ENCODE data around the gene POLR3A. TPM values are rescaled to one million over a fixed set of nuclear protein-coding genes. Genes with fewer than 3 reads are reported as not detected.

POLR3A gene
- total RNA-seq, 1 donor from 2014 or later = 8.2 TPM

- intact Hi-C loops (cut with DNase I) = no loop called here
These were observed 61.7 kb downstream of the POLR3A start for GRCh38 chr10:77967611-77968022.

GRCh38 chr10:77965294-77965693 lies 64.0 kb downstream of the POLR3A start:
- ATAC-seq = no peak

More at GRCh38 chr10:77967611-77968022, 61.7 kb downstream of the POLR3A start:
- ATAC-seq = no peak
- DNase-seq (ENCODE audit: missing footprints) = no peak

GRCh38 chr10:77964811-77965210 lies 64.5 kb downstream of the POLR3A start:
- intact Hi-C loops (cut with DNase I) = no loop called here
- DNase-seq (ENCODE audit: missing footprints) = no peak

More at GRCh38 chr10:77965294-77965693, 64.0 kb downstream of the POLR3A start:
- no peak for DNase-seq (ENCODE audit: missing footprints)
- intact Hi-C loops (cut with DNase I) = no loop called here

GRCh38 chr10:77963901-77964300 lies 65.4 kb downstream of the POLR3A start:
- intact Hi-C loops (cut with DNase I) = no loop called here
- ATAC-seq (no peak), DNase-seq (ENCODE audit: missing footprints) (no peak)

More at GRCh38 chr10:77964811-77965210, 64.5 kb downstream of the POLR3A start:
- ATAC-seq = no peak

GRCh38 chr10:77962350-77963146 lies 66.8 kb downstream of the POLR3A start:
- intact Hi-C loops (cut with DNase I) = no loop called here
- DNase-seq (ENCODE audit: missing footprints) (no peak), ATAC-seq (no peak)

GRCh38 chr10:77961668-77962067 lies 67.6 kb downstream of the POLR3A start:
- DNase-seq (ENCODE audit: missing footprints) = no peak
- intact Hi-C loops (cut with DNase I) = no loop called here
- ATAC-seq = no peak

- DNase-seq (ENCODE audit: missing footprints) (no peak), ATAC-seq (no peak)
- intact Hi-C loops (cut with DNase I) = no loop called here
These were observed 68.4 kb downstream of the POLR3A start for GRCh38 chr10:77960829-77961329.

- intact Hi-C loops (cut with DNase I) = no loop called here
- DNase-seq (ENCODE audit: missing footprints) (no peak), ATAC-seq (no peak)
These were observed 69.3 kb downstream of the POLR3A start for GRCh38 chr10:77959887-77960455.

GRCh38 chr10:77959384-77959783 lies 69.9 kb downstream of the POLR3A start:
- ATAC-seq (no peak), DNase-seq (ENCODE audit: missing footprints) (no peak)
- intact Hi-C loops (cut with DNase I) = no loop called here

- intact Hi-C loops (cut with DNase I) = no loop called here
- ATAC-seq (no peak), DNase-seq (ENCODE audit: missing footprints) (no peak)
These were observed 74.2 kb downstream of the POLR3A start for GRCh38 chr10:77955136-77955535.

GRCh38 chr10:77949167-77949566 lies 80.1 kb downstream of the POLR3A start:
- ATAC-seq (no peak), DNase-seq (ENCODE audit: missing footprints) (no peak)
- intact Hi-C loops (cut with DNase I) = no loop called here

- ATAC-seq = no peak
- intact Hi-C loops (cut with DNase I) = no loop called here
- no peak for DNase-seq (ENCODE audit: missing footprints)
These were observed 83.2 kb downstream of the POLR3A start for GRCh38 chr10:77946084-77946483.

GRCh38 chr10:77944519-77944918 lies 84.8 kb downstream of the POLR3A start:
- DNase-seq (ENCODE audit: missing footprints) (no peak), ATAC-seq (no peak)
- intact Hi-C loops (cut with DNase I) = no loop called here

GRCh38 chr10:77943121-77943901 lies 86.0 kb downstream of the POLR3A start:
- DNase-seq (ENCODE audit: missing footprints) (no peak), ATAC-seq (peak; percentile 51)
- intact Hi-C loops (cut with DNase I) = no loop called here

GRCh38 chr10:77941790-77942189 lies 87.5 kb downstream of the POLR3A start:
- ATAC-seq = no peak
- intact Hi-C loops (cut with DNase I) = no loop called here
- no peak for DNase-seq (ENCODE audit: missing footprints)

- DNase-seq (ENCODE audit: missing footprints) (no peak), ATAC-seq (no peak)
- intact Hi-C loops (cut with DNase I) = no loop called here
These were observed 88.7 kb downstream of the POLR3A start for GRCh38 chr10:77940627-77941026.

- DNase-seq (ENCODE audit: missing footprints) (no peak), ATAC-seq (no peak)
- intact Hi-C loops (cut with DNase I) = no loop called here
These were observed 89.1 kb downstream of the POLR3A start for GRCh38 chr10:77940225-77940624.

GRCh38 chr10:77939561-77940001 lies 89.7 kb downstream of the POLR3A start:
- DNase-seq (ENCODE audit: missing footprints) = no peak
- ATAC-seq = peak; percentile 70
- intact Hi-C loops (cut with DNase I) = no loop called here
